Mammary epithelial cell (primary cell): ENCODE data around the gene GYS2.

Experiments used
- CTCF ChIP-seq, 2 donors: IDR thresholded peaks in 1 of 2; conservative IDR thresholded peaks in 1 of 2; 2 replicates each; pipeline ENCODE4 v1.5.1; 2011 to 2012; ENCODE audit warnings: inconsistent platforms in 2 of 2, low read length in 2 of 2, mild to moderate bottlenecking in 2 of 2, control low read depth in 1 of 2, low read depth in 1 of 2; ENCODE audit not compliant: insufficient read depth in 1 of 2; ENCODE audit errors: extremely low read depth in 1 of 2
- EZH2 ChIP-seq: IDR thresholded peaks from 2 replicates; pipeline ENCODE4 v1.6.1; 2012; ENCODE audit warnings: low read length, inconsistent platforms, borderline replicate concordance

GRCh38 chr12:21615431-21615830, 10.8 kb upstream of the GYS2 start:
- TF ChIP-seq CTCF (conservative IDR thresholded peaks at IDR 0.05 in 1 of 2, IDR thresholded peaks at IDR 0.05 in 1 of 2; ENCODE audit: extremely low read depth in 1 of 2, insufficient read depth in 1 of 2, low read depth in 1 of 2, low read length in 2 of 2): no peak
- TF ChIP-seq EZH2: no peak
